GM23248 (cell line): ENCODE measurements around the gene CRTC3. TPM values are rescaled to one million over a fixed set of nuclear protein-coding genes. Genes with fewer than 3 reads are reported as not detected.

ENCODE experiments used
- DNase-seq: peaks from one replicate; pipeline ENCODE4 v3.0.0-alpha.2; 2015
- H2AFZ ChIP-seq: fragments of 200-600 bp; sonication (generic); 2 replicates; pipeline ENCODE4 v1.6.1; 2016; ENCODE audit warnings: antibody characterized with exemption
- H3F3A ChIP-seq: fragments of 200-600 bp; sonication (generic); 2 replicates; pipeline ENCODE4 v1.6.1; 2016; ENCODE audit warnings: mild to moderate bottlenecking, antibody characterized with exemption, mixed run types; ENCODE audit not compliant: insufficient read depth
- H3K27ac ChIP-seq: fragments of 200-600 bp; sonication (generic); 2 replicates; pipeline ENCODE4 v1.5.1; 2016; ENCODE audit warnings: mild to moderate bottlenecking
- H3K27me3 ChIP-seq: fragments of 200-600 bp; sonication (generic); replicated peaks from 2 replicates; pipeline ENCODE4 v1.6.1; 2016; ENCODE audit warnings: mild to moderate bottlenecking; ENCODE audit not compliant: insufficient read depth
- H3K36me3 ChIP-seq: fragments of 200-600 bp; sonication (generic); 2 replicates; pipeline ENCODE4 v1.6.1; 2016; ENCODE audit warnings: low read depth, mild to moderate bottlenecking
- H3K4me1 ChIP-seq: fragments of 200-600 bp; sonication (generic); 2 replicates; pipeline ENCODE4 v1.6.1; 2016; ENCODE audit warnings: mild to moderate bottlenecking; ENCODE audit not compliant: insufficient read depth
- H3K4me2 ChIP-seq: fragments of 200-600 bp; sonication (generic); one replicate; pipeline ENCODE4 v1.6.1; 2016; ENCODE audit warnings: mild to moderate bottlenecking; ENCODE audit not compliant: unreplicated experiment
- H3K4me3 ChIP-seq: fragments of 200-600 bp; sonication (generic); 2 replicates; pipeline ENCODE4 v1.5.1; 2016; ENCODE audit warnings: mild to moderate bottlenecking
- H3K79me2 ChIP-seq: fragments of 200-600 bp; sonication (generic); 2 replicates; pipeline ENCODE4 v1.6.1; 2016; ENCODE audit warnings: mild to moderate bottlenecking; ENCODE audit not compliant: insufficient read depth
- H3K9ac ChIP-seq: fragments of 200-600 bp; sonication (generic); 2 replicates; pipeline ENCODE4 v1.6.1; 2016; ENCODE audit warnings: mild to moderate bottlenecking
- H3K9me2 ChIP-seq: fragments of 200-600 bp; sonication (generic); 2 replicates; pipeline ENCODE4 v1.6.1; 2016; ENCODE audit warnings: mixed run types, mild to moderate bottlenecking, moderate library complexity; ENCODE audit not compliant: insufficient read depth
- H3K9me3 ChIP-seq: fragments of 200-600 bp; sonication (generic); one replicate; pipeline ENCODE4 v1.6.1; 2017; ENCODE audit warnings: low read depth
- H4K20me1 ChIP-seq: fragments of 200-600 bp; sonication (generic); 2 replicates; pipeline ENCODE4 v1.6.0; 2016; ENCODE audit not compliant: insufficient read depth
- EZH2 ChIP-seq: fragments of 200-600 bp; sonication (generic); IDR thresholded peaks from 2 replicates; pipeline ENCODE4 v1.6.1; 2018; ENCODE audit warnings: antibody characterized with exemption, mild to moderate bottlenecking; ENCODE audit not compliant: insufficient read depth, poor library complexity, severe bottlenecking
- EZH2phosphoT487 ChIP-seq: fragments of 200-600 bp; sonication (generic); IDR thresholded peaks from 2 replicates; pipeline ENCODE4 v1.6.1; 2018; ENCODE audit warnings: antibody characterized with exemption, moderate library complexity, mild to moderate bottlenecking, low read depth; ENCODE audit not compliant: insufficient read depth
- WGBS, 2 experiments: methylation state at CpG; one replicate each; pipeline ENCODE4 v1.1.6; 2015 to 2017; ENCODE audit warnings: low lambda C conversion rate in 2 of 2, low coverage in 1 of 2; ENCODE audit errors: missing lambda C conversion rate in 2 of 2; 5-methylcytosine and 5-hydroxymethylcytosine counted together
- in situ Hi-C: fragments of 300-500 bp; cut with MboI; formaldehyde crosslinking; loops from 2 replicates; pipeline ENCODE4 v1.15.0; 2020
- polyA plus RNA-seq: library from polyadenylated mRNA; unstranded; fragments of >200 nt; fragmentation: Nextera tagmentation; extraction: Ambion mirVana; gene quantifications from 2 replicates; pipeline ENCODE4 v1.2.1, GENCODE V29; 2016
- total RNA-seq: library from RNA; depleted of rRNA; stranded (reverse); fragments of >200 nt; shearing (Covaris generic); gene quantifications from 2 replicates; pipeline ENCODE4 v1.2.3, GENCODE V29; 2014

The CRTC3 gene
- total and polyA plus RNA-seq, 2 experiments from 2014 or later: 18.1 to 18.6 TPM

DNA sequence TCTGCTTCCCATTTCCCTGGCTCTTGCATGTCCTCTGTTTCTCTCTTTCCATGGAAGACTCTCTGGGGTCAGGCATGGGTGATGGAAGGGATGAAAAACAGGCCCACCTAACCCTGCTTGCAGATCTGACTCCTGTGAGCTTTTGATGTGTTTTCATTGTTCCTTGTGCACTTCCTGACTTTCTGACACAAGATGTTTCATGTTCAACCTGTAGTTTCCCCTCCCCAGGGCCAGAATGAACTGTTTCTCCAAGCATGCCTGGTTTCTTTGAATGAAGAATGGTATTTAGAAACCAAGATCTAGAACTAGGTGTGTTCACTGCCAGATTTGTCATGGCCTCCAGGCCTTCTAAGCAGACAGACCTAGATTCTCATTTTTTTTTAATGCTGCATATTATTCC, 36.1 kb upstream of the CRTC3 start:
- Histone ChIP-seq H3K4me3 (no peak overlapping the region), H3K27me3 (no peaks in the 10 kb centered on the region), H3K36me3 (peaks cover 69% of the 10 kb centered on the region), H3K4me1 (no peaks in the 10 kb centered on the region), H3K9me3 (no peaks in the 10 kb centered on the region), H3K9ac (no peak overlapping the region), H2AFZ (no peak overlapping the region), H3K9me2 (no peaks in the 10 kb centered on the region), H4K20me1 (no peaks in the 10 kb centered on the region), H3K4me2 (no peak overlapping the region), H3K27ac (no peak overlapping the region), H3F3A (peaks cover 10% of the 10 kb centered on the region; the same call in 1 of the 2 replicates), H3K79me2 (no peaks in the 10 kb centered on the region; the same call in 1 of the 2 replicates)
- no peak for DNase-seq
- no peak for TF ChIP-seq EZH2
- no peak for TF ChIP-seq EZH2phosphoT487
- in situ Hi-C loops: no loop called here

DNA sequence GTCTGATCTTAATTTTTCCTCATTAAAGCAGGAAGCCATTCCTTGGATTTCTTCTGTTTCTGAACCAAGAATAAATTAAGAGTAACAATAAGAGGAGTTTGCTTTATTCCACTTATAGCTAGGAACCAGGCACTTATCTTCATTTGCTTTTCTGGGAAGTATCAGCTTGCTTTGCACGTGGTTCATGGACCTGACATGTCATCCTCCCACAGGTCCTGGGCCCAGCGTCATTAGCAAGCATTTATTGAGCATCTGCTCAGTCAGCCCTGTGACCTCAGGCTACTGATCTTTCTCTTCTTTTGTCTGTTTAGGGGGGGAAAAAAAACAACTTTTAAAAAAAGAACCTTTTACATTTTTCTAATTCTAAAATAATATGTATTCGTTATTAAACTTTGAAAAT, 34.7 kb upstream of the CRTC3 start:
- H3K4me2 ChIP-seq: no peak overlapping the region
- no peak overlapping the region for H3K4me3 ChIP-seq
- no peaks in the 10 kb centered on the region; the same call in 1 of the 2 replicates for H3K79me2 ChIP-seq
- H3F3A ChIP-seq: peaks cover 1% of the 10 kb centered on the region; the same call in 1 of the 2 replicates
- H3K27me3 ChIP-seq: no peaks in the 10 kb centered on the region
- no peak overlapping the region for H3K9ac ChIP-seq
- H3K4me1 ChIP-seq: no peaks in the 10 kb centered on the region
- H4K20me1 ChIP-seq: no peaks in the 10 kb centered on the region
- TF ChIP-seq EZH2phosphoT487 (no peak), EZH2 (no peak)
- H3K9me3 ChIP-seq: no peaks in the 10 kb centered on the region
- in situ Hi-C loops: no loop called here
- H2AFZ ChIP-seq: no peak overlapping the region
- peaks cover 74% of the 10 kb centered on the region for H3K36me3 ChIP-seq
- no peaks in the 10 kb centered on the region for H3K9me2 ChIP-seq
- 50 to 57% methylated on average over 3 of the region's 3 CpGs for WGBS, 2 experiments
- peak overlapping the region; percentile 19; the same call in 1 of the 2 replicates for H3K27ac ChIP-seq
- DNase-seq: peak; percentile 26

DNA sequence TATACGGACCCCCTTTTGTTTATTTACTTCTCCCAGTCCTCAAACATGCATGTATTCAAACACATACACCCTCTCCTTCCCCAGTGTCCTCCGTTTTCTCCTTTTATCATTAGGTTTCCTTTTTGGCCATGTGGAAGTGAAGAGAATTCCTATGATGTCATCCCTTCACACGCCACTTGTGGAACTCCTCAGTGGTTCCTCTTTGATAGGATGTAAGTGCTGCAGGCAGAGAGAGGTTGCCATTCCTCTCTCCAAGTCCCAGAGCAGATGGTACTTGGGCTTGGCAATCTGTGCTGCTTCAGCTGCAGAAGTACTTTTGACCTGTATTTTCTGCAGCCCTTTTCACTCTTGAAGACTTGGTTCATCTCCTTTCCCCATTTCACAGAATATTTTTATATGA, 32.9 kb upstream of the CRTC3 start:
- Histone ChIP-seq H3K79me2 (no peaks in the 10 kb centered on the region), H3K36me3 (peaks cover 81% of the 10 kb centered on the region), H3K4me2 (no peak overlapping the region), H3K27me3 (no peaks in the 10 kb centered on the region), H3K9me3 (no peaks in the 10 kb centered on the region), H2AFZ (no peak overlapping the region), H3K9me2 (no peaks in the 10 kb centered on the region), H3K9ac (no peak overlapping the region), H3F3A (peaks cover 5% of the 10 kb centered on the region; the same call in 1 of the 2 replicates), H3K4me1 (no peaks in the 10 kb centered on the region), H3K27ac (no peak overlapping the region), H4K20me1 (no peaks in the 10 kb centered on the region), H3K4me3 (no peak overlapping the region)
- in situ Hi-C loops: no loop called here
- peak; percentile 11 for DNase-seq
- TF ChIP-seq EZH2phosphoT487: no peak
- TF ChIP-seq EZH2: no peak
- 62 to 63% methylated on average over 3 of the region's 3 CpGs for WGBS, 2 experiments

DNA sequence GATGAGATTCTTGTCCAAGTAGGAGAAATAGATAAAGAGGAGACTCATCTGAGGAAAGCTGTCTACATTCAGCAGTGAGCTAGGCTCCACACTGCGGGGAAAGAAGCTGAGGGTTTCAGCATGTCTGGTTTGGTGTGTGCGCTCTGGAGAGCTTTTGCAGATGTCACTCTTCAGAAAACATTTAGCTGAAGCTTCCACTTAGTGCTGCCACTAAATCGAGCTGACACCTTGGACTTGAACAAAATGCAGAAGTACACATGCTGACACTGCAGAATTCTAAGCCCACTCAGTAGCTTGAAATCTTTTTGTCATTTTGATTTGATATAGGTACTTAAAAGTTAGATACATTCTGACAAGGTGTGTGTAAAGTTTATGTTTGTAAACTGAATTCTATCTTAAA, 32.3 kb upstream of the CRTC3 start:
- Histone ChIP-seq H2AFZ (no peak overlapping the region), H3K4me3 (no peak overlapping the region), H3K4me1 (no peaks in the 10 kb centered on the region), H3K9ac (no peak overlapping the region), H3K79me2 (no peaks in the 10 kb centered on the region), H3K27ac (no peak overlapping the region), H3K9me2 (no peaks in the 10 kb centered on the region), H3K4me2 (no peak overlapping the region), H3K27me3 (no peaks in the 10 kb centered on the region), H4K20me1 (no peaks in the 10 kb centered on the region), H3F3A (peaks cover 9% of the 10 kb centered on the region; the same call in 1 of the 2 replicates), H3K9me3 (no peaks in the 10 kb centered on the region), H3K36me3 (peaks cover 82% of the 10 kb centered on the region)
- TF ChIP-seq EZH2phosphoT487 (no peak), EZH2 (no peak)
- DNase-seq: no peak
- WGBS, 2 experiments: 71 to 72% methylated on average over 3 of the region's 3 CpGs
- in situ Hi-C loops: no loop called here

DNA sequence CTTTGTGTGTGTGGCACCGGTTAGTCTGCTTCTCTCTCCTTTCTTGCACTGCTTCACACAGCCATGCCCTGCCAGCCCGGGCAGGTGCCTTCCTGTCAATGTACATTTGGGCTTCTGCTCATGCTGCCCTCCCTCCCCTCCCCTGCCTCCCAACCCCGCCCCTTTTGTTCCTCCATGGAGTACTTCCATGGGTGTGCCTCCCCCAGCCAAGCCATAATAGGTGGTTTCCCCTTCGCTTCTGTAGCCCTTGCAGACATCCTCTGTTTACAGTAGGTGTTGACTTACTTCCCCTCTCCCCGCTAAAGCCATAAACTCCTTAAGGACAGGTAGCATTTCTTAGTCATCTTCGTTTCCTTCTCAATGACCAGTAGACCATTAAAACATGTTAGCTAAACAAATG, 31.8 kb upstream of the CRTC3 start:
- no peaks in the 10 kb centered on the region for H3K4me1 ChIP-seq
- no peak for DNase-seq
- 90 to 94% methylated on average over 5 to 6 of the region's 6 CpGs for WGBS, 2 experiments
- H3K9ac ChIP-seq: no peak overlapping the region
- H3K4me3 ChIP-seq: no peak overlapping the region
- in situ Hi-C loops: no loop called here
- peaks cover 79% of the 10 kb centered on the region for H3K36me3 ChIP-seq
- H2AFZ ChIP-seq: no peak overlapping the region
- peaks cover 9% of the 10 kb centered on the region; the same call in 1 of the 2 replicates for H3F3A ChIP-seq
- no peaks in the 10 kb centered on the region for H3K9me3 ChIP-seq
- H3K79me2 ChIP-seq: no peaks in the 10 kb centered on the region
- H3K27me3 ChIP-seq: no peaks in the 10 kb centered on the region
- no peak overlapping the region for H3K27ac ChIP-seq
- no peak overlapping the region for H3K4me2 ChIP-seq
- no peaks in the 10 kb centered on the region for H3K9me2 ChIP-seq
- no peaks in the 10 kb centered on the region for H4K20me1 ChIP-seq
- TF ChIP-seq EZH2phosphoT487 (no peak), EZH2 (no peak)
